ENCODE results near the gene LARP4B.

Gene LARP4B

DNA sequence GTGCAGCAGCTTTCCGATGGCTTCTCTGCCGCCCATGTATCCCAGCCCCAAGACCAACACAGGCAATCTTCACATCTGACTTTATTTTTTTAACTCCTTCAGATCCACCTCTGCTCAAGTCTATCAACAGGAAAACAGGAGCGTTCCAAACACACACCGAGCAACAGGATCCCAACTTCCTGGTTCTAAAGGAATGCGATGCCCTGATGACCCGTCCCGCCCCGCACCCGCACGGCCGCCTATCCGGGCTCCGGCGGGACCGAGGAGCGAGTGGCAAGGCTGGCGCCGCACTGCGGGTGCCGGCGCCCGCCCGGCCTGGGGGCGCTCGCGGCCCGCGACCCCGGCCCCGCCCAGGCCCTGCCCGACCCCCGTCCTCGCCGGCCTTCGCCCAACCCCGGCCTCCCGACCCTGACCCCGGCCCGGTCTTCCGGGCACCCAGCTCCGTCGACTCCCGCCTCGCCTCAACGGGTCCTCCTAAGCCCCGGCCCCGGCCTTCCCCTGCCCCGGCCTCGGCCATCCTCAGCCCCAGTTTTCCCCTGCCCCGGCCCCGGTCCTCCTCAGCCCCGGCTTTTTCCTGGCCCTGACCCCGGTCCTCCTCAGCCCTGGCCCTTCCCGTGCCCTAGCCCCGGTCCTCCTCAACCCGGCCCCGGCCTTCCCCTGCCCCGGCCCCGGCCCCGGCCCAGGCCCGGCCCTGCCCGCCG lies 730 bp downstream of the LARP4B start (continued):
- TF ChIP-seq ZNF292 (tag by site-specific recombination; IDR thresholded peaks at IDR 0.05; ENCODE audit: borderline replicate concordance, low read depth) (no peak), IKZF3 (tag by site-specific recombination; IDR thresholded peaks at IDR 0.05) (no peak), ZNF132 (tag by site-specific recombination; IDR thresholded peaks at IDR 0.05; ENCODE audit: borderline replicate concordance) (no peak), YY1 (tag by site-specific recombination; IDR thresholded peaks at IDR 0.05) (no peak), ZFHX2 (tag by site-specific recombination; conservative IDR thresholded peaks at IDR 0.05) (no peak), ZNF169 (tag by site-specific recombination; IDR thresholded peaks at IDR 0.05) (no peak), SCRT2 (tag by site-specific recombination; IDR thresholded peaks at IDR 0.05) (peak; percentile 68), GLIS1 (tag by site-specific recombination; IDR thresholded peaks at IDR 0.05) (no peak), GLI2 (tag by site-specific recombination; IDR thresholded peaks at IDR 0.05; ENCODE audit: borderline replicate concordance, low read depth) (no peak), ZNF76 (tag by site-specific recombination; IDR thresholded peaks at IDR 0.05; ENCODE audit: borderline replicate concordance, low read depth) (0 out of 2 replicates have a peak, but pooled peaks have one; percentile 28), ZNF16 (tag by site-specific recombination; IDR thresholded peaks at IDR 0.05; ENCODE audit: low read depth) (no peak), ZNF426 (tag by site-specific recombination; IDR thresholded peaks at IDR 0.05) (no peak), ZNF768 (tag by site-specific recombination; IDR thresholded peaks at IDR 0.05) (no peak), HOXD13 (CRISPR knock-in tag; IDR thresholded peaks at IDR 0.05; ENCODE audit: borderline replicate concordance) (no peak)
- TF ChIP-seq, protein P1, sequence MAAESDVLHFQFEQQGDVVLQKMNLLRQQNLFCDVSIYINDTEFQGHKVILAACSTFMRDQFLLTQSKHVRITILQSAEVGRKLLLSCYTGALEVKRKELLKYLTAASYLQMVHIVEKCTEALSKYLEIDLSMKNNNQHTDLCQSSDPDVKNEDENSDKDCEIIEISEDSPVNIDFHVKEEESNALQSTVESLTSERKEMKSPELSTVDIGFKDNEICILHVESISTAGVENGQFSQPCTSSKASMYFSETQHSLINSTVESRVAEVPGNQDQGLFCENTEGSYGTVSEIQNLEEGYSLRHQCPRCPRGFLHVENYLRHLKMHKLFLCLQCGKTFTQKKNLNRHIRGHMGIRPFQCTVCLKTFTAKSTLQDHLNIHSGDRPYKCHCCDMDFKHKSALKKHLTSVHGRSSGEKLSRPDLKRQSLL (tag by site-specific recombination; IDR thresholded peaks at IDR 0.05) = no peak
- TF ChIP-seq, protein P2, sequence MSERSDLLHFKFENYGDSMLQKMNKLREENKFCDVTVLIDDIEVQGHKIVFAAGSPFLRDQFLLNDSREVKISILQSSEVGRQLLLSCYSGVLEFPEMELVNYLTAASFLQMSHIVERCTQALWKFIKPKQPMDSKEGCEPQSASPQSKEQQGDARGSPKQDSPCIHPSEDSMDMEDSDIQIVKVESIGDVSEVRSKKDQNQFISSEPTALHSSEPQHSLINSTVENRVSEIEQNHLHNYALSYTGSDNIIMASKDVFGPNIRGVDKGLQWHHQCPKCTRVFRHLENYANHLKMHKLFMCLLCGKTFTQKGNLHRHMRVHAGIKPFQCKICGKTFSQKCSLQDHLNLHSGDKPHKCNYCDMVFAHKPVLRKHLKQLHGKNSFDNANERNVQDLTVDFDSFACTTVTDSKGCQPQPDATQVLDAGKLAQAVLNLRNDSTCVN (tag by site-specific recombination; optimal IDR thresholded peaks at IDR 0.05) = peak; percentile 57
- TF ChIP-seq, protein P3, sequence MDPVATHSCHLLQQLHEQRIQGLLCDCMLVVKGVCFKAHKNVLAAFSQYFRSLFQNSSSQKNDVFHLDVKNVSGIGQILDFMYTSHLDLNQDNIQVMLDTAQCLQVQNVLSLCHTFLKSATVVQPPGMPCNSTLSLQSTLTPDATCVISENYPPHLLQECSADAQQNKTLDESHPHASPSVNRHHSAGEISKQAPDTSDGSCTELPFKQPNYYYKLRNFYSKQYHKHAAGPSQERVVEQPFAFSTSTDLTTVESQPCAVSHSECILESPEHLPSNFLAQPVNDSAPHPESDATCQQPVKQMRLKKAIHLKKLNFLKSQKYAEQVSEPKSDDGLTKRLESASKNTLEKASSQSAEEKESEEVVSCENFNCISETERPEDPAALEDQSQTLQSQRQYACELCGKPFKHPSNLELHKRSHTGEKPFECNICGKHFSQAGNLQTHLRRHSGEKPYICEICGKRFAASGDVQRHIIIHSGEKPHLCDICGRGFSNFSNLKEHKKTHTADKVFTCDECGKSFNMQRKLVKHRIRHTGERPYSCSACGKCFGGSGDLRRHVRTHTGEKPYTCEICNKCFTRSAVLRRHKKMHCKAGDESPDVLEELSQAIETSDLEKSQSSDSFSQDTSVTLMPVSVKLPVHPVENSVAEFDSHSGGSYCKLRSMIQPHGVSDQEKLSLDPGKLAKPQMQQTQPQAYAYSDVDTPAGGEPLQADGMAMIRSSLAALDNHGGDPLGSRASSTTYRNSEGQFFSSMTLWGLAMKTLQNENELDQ (tag by site-specific recombination; IDR thresholded peaks at IDR 0.05; ENCODE audit: low read depth) = no peak
- TF ChIP-seq, protein P4, sequence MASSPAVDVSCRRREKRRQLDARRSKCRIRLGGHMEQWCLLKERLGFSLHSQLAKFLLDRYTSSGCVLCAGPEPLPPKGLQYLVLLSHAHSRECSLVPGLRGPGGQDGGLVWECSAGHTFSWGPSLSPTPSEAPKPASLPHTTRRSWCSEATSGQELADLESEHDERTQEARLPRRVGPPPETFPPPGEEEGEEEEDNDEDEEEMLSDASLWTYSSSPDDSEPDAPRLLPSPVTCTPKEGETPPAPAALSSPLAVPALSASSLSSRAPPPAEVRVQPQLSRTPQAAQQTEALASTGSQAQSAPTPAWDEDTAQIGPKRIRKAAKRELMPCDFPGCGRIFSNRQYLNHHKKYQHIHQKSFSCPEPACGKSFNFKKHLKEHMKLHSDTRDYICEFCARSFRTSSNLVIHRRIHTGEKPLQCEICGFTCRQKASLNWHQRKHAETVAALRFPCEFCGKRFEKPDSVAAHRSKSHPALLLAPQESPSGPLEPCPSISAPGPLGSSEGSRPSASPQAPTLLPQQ (tag by site-specific recombination; IDR thresholded peaks at IDR 0.05) = no peak
- TF ChIP-seq, protein P5, sequence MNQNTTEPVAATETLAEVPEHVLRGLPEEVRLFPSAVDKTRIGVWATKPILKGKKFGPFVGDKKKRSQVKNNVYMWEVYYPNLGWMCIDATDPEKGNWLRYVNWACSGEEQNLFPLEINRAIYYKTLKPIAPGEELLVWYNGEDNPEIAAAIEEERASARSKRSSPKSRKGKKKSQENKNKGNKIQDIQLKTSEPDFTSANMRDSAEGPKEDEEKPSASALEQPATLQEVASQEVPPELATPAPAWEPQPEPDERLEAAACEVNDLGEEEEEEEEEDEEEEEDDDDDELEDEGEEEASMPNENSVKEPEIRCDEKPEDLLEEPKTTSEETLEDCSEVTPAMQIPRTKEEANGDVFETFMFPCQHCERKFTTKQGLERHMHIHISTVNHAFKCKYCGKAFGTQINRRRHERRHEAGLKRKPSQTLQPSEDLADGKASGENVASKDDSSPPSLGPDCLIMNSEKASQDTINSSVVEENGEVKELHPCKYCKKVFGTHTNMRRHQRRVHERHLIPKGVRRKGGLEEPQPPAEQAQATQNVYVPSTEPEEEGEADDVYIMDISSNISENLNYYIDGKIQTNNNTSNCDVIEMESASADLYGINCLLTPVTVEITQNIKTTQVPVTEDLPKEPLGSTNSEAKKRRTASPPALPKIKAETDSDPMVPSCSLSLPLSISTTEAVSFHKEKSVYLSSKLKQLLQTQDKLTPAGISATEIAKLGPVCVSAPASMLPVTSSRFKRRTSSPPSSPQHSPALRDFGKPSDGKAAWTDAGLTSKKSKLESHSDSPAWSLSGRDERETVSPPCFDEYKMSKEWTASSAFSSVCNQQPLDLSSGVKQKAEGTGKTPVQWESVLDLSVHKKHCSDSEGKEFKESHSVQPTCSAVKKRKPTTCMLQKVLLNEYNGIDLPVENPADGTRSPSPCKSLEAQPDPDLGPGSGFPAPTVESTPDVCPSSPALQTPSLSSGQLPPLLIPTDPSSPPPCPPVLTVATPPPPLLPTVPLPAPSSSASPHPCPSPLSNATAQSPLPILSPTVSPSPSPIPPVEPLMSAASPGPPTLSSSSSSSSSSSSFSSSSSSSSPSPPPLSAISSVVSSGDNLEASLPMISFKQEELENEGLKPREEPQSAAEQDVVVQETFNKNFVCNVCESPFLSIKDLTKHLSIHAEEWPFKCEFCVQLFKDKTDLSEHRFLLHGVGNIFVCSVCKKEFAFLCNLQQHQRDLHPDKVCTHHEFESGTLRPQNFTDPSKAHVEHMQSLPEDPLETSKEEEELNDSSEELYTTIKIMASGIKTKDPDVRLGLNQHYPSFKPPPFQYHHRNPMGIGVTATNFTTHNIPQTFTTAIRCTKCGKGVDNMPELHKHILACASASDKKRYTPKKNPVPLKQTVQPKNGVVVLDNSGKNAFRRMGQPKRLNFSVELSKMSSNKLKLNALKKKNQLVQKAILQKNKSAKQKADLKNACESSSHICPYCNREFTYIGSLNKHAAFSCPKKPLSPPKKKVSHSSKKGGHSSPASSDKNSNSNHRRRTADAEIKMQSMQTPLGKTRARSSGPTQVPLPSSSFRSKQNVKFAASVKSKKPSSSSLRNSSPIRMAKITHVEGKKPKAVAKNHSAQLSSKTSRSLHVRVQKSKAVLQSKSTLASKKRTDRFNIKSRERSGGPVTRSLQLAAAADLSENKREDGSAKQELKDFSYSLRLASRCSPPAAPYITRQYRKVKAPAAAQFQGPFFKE (tag by site-specific recombination; IDR thresholded peaks at IDR 0.05; ENCODE audit: borderline replicate concordance) = no peak
- TF ChIP-seq, protein P6, sequence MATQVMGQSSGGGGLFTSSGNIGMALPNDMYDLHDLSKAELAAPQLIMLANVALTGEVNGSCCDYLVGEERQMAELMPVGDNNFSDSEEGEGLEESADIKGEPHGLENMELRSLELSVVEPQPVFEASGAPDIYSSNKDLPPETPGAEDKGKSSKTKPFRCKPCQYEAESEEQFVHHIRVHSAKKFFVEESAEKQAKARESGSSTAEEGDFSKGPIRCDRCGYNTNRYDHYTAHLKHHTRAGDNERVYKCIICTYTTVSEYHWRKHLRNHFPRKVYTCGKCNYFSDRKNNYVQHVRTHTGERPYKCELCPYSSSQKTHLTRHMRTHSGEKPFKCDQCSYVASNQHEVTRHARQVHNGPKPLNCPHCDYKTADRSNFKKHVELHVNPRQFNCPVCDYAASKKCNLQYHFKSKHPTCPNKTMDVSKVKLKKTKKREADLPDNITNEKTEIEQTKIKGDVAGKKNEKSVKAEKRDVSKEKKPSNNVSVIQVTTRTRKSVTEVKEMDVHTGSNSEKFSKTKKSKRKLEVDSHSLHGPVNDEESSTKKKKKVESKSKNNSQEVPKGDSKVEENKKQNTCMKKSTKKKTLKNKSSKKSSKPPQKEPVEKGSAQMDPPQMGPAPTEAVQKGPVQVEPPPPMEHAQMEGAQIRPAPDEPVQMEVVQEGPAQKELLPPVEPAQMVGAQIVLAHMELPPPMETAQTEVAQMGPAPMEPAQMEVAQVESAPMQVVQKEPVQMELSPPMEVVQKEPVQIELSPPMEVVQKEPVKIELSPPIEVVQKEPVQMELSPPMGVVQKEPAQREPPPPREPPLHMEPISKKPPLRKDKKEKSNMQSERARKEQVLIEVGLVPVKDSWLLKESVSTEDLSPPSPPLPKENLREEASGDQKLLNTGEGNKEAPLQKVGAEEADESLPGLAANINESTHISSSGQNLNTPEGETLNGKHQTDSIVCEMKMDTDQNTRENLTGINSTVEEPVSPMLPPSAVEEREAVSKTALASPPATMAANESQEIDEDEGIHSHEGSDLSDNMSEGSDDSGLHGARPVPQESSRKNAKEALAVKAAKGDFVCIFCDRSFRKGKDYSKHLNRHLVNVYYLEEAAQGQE (tag by site-specific recombination; IDR thresholded peaks at IDR 0.05) = no peak
- TF ChIP-seq, protein P7, sequence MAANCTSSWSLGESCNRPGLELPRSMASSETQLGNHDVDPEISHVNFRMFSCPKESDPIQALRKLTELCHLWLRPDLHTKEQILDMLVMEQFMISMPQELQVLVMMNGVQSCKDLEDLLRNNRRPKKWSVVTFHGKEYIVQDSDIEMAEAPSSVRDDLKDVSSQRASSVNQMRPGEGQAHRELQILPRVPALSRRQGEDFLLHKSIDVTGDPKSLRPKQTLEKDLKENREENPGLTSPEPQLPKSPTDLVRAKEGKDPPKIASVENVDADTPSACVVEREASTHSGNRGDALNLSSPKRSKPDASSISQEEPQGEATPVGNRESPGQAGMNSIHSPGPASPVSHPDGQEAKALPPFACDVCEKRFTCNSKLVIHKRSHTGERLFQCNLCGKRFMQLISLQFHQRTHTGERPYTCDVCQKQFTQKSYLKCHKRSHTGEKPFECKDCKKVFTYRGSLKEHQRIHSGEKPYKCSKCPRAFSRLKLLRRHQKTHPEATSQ (tag by site-specific recombination; IDR thresholded peaks at IDR 0.05) = no peak
